ENCODE measurements around the gene TBL3.

The TBL3 gene

DNA sequence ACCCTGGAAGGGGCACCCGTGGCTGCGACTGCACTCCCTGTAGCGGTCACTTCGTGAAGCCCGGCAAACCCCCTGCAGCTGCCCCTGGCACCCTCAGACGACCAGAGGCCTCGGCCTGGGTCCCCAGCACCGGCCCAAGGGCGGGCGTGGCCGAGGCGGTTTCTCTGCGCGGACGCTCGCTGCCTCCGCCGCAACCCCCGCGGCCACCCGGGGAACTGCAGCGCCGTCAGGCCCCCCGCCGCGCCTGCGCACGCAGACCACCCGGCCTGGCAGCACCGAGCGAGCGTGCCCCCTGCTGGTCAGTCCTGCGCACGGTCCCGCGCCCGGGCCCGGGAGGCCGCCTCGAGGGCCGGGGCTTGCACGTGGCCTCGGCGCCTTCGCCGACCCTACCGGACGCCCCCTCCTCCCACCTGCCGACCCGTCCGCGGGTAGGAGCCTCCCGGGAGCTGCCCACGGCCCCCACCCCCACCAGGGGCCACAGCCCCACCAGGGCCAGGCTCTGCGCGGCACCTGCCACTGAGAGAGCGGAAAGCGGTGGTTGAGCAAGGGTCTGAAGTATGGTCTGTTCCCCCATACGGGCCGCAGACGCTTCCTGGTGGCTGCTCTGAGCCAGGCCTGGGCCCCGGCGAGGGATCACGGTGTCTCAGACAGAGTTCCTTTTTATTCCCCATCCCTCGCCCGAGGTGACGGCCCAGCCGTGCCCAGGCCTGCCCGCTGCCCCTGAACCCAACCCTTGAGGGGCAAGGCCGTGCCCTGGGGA, 42.1 kb upstream of the TBL3 start:
- H3K4me3 ChIP-seq (ENCODE audit: low read depth, low read length), result peak overlapping the region; percentile 65
- TF ChIP-seq, protein P1, sequence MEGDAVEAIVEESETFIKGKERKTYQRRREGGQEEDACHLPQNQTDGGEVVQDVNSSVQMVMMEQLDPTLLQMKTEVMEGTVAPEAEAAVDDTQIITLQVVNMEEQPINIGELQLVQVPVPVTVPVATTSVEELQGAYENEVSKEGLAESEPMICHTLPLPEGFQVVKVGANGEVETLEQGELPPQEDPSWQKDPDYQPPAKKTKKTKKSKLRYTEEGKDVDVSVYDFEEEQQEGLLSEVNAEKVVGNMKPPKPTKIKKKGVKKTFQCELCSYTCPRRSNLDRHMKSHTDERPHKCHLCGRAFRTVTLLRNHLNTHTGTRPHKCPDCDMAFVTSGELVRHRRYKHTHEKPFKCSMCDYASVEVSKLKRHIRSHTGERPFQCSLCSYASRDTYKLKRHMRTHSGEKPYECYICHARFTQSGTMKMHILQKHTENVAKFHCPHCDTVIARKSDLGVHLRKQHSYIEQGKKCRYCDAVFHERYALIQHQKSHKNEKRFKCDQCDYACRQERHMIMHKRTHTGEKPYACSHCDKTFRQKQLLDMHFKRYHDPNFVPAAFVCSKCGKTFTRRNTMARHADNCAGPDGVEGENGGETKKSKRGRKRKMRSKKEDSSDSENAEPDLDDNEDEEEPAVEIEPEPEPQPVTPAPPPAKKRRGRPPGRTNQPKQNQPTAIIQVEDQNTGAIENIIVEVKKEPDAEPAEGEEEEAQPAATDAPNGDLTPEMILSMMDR (IDR thresholded peaks at IDR 0.05; ENCODE audit: insufficient read depth, low read length, missing control alignments), result peak; percentile 85
- DNase-seq (ENCODE audit: low read depth, low spot score), result no peak
- POLR2A ChIA-PET, result interaction anchor here (0.7 to 0.9 kb wide), 2 partner anchors 52 to 620 kb away, joined by 3 read pairs; partner anchors contain the start of gene UBE2I
- CTCF ChIA-PET, result interaction anchor here (0.7 to 8.4 kb wide), 32 partner anchors 9 to 230 kb away, joined by 3 to 345 read pairs (median 6); partner anchors contain the start of genes FAHD1, MEIOB, MSRB1 and NDUFB10

DNA sequence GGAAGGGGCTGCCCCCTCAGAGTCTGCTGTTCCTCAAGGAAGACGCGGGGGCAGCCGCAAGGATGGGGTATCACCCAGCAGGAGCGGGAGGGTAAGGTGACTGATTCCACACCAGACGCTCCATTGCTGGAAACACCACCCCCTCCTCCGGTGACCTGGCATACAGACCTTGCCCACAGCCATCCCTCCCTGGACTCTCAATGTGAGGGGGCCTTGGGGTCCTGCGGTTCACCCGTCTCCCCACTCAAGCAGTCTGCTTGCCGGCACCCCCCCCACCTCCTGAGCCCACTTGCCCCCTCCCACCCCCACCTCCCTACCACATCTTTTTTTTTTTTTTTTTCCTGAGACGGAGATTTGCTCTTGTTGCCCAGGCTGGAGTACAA, 41.5 kb upstream of the TBL3 start:
- ChIA-PET CTCF (interaction anchor here (0.7 to 8.4 kb wide), 23 partner anchors 10 to 149 kb away, joined by 3 to 345 read pairs (median 8); partner anchors contain the start of genes FAHD1, MEIOB, MSRB1 and NUBP2), POLR2A (interaction anchor here (0.7 kb wide), 1 partner anchor 53 kb away, joined by 3 read pairs; no protein-coding TSS in a partner anchor)
- TF ChIP-seq, protein P1 (IDR thresholded peaks at IDR 0.05; ENCODE audit: insufficient read depth, low read length, missing control alignments), result no peak
- H3K4me3 ChIP-seq (ENCODE audit: low read depth, low read length), result no peak overlapping the region
- no peak for DNase-seq (ENCODE audit: low read depth, low spot score)

DNA sequence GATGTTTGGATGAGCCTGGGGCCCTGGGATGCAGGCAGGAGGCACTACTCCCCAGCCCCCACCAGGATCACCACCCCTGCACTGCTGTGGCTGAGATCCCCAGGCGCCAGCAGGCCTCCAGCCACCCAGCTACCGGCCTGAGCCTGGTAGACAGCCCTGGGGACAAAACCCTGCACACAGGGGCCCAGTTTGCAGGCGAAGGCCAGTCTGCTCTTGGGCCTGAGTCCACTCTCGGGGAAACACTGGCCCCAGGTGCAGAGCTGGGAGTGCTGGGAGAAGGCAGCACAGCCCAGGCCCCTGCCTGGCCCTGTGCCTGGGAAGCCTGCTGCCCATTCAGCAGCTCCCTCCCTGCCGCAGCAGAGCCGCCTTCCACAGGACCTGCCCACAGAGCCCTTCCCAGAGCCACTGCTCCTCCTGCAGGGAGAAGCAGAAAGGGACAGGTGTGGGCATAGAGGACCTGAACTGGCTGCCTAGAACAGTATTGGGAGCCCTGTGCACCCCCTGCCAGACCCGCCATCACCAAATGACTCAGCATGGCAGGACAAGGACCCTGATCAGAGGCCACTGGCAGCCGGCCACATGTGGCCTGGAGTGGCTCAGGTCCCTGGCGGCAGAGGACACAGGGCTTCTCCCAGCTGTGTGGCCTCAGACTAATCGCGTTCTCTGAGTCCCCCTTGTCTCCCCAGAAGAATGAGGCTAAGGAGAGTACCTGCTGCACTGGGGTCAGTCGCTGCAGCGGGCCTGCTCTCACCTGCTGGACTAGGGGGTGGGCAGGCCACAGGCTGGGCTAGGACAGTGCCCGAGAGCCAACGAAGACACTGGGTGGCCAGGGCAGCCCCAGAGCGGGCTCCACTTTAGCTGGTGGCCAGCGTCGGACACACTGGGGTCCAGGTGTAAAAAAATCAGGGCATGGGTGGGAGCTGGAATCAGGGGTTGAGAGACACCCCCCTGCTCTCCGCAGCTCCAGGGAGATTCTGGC, 39.5 kb upstream of the TBL3 start:
- ChIA-PET CTCF (interaction anchor here (0.9 to 8.4 kb wide), 5 partner anchors 8 to 158 kb away, joined by 3 to 345 read pairs (median 3); partner anchors contain the start of gene MEIOB), POLR2A (no interaction called here)
- no peak for DNase-seq (ENCODE audit: low read depth, low spot score)
- no peak overlapping the region for H3K4me3 ChIP-seq (ENCODE audit: low read depth, low read length)
- TF ChIP-seq, protein P1 (IDR thresholded peaks at IDR 0.05; ENCODE audit: insufficient read depth, low read length, missing control alignments), result peak; percentile 9

DNA sequence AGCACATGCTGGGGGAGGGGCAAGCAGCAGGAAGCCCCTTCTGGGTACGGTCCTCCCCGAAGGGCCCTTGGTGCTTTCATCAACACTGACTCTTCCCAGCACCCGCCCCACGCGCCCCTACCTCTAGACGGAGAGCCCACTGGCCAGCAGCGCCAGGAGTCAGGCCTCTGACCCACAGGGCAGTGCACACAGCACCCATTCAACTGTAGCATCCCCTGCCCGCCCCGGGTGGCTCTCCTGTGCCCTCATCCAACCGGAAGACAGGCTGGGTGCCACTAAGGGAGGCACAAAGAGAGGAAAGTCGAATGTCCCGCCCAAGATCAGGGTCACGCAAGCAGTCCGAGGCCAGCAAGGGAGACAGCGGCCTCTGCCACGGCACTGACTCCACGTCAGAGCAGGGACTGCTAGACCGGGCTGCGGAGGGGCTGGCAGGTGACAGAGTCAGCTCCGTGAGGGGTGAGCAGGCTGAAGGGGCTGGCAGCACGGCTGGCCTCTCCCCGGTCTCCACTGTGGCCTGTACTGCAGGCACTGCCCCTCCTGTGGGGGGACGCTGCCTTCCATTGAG, 38.7 kb upstream of the TBL3 start:
- POLR2A ChIA-PET, result no interaction called here
- TF ChIP-seq, protein P1 (IDR thresholded peaks at IDR 0.05; ENCODE audit: insufficient read depth, low read length, missing control alignments), result no peak
- CTCF ChIA-PET, result interaction anchor here (0.9 to 8.4 kb wide), 4 partner anchors 7 to 92 kb away, joined by 3 to 345 read pairs (median 5); partner anchors contain the start of gene MEIOB
- DNase-seq (ENCODE audit: low read depth, low spot score), result no peak
- no peak overlapping the region for H3K4me3 ChIP-seq (ENCODE audit: low read depth, low read length)

DNA sequence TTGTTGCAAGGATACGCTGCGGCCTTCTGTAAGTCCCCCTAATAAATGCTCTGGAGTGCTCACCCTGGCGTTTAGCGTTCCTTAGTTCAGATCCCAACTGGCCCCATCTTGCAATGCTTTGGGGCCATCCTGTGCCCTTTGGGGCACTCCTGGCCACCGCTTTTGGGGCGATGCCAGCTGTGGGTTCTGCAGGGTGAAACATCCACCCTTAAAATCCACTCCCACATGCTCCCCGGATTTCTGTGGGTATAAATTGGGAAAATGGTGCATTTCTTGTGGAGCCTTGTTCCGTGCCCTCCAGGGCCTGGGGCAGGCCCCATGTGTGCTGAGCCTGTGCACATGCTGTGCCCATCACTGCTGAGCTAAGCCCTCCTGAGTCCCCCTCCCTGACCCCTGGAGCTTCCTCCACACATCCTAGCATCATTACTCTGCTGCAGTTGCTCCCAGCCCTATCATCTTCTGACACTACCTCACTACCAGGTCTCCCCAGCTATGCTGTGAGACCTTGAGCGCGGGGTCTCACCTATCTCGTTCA, 34.8 kb upstream of the TBL3 start:
- ChIA-PET CTCF (interaction anchor here (0.6 to 7.4 kb wide), 2 partner anchors 8 to 73 kb away, joined by 4 to 80 read pairs; no protein-coding TSS in a partner anchor), POLR2A (no interaction called here)
- DNase-seq (ENCODE audit: low read depth, low spot score), result no peak
- TF ChIP-seq, protein P1 (IDR thresholded peaks at IDR 0.05; ENCODE audit: insufficient read depth, low read length, missing control alignments), result no peak
- no peak overlapping the region for H3K4me3 ChIP-seq (ENCODE audit: low read depth, low read length)
